Measurements from ENCODE around the gene MAPKAPK2.

The MAPKAPK2 gene

DNA sequence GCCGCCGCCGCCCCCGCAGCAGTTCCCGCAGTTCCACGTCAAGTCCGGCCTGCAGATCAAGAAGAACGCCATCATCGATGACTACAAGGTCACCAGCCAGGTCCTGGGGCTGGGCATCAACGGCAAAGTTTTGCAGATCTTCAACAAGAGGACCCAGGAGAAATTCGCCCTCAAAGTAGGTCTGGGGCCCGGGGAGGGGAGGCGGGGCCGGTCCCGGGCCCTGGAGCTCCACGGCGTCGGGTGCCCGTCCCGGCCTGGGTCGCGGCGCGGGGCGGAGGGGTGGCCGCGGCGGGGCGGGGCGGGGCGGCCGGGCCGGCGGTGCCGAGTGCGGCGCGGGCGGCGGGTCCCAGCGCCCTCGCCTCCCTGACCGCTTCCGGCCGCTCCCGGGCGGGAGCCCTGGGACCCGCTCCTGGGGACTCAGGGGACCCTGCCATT, 646 bp downstream of the MAPKAPK2 start:
- no peak for DNase-seq

DNA sequence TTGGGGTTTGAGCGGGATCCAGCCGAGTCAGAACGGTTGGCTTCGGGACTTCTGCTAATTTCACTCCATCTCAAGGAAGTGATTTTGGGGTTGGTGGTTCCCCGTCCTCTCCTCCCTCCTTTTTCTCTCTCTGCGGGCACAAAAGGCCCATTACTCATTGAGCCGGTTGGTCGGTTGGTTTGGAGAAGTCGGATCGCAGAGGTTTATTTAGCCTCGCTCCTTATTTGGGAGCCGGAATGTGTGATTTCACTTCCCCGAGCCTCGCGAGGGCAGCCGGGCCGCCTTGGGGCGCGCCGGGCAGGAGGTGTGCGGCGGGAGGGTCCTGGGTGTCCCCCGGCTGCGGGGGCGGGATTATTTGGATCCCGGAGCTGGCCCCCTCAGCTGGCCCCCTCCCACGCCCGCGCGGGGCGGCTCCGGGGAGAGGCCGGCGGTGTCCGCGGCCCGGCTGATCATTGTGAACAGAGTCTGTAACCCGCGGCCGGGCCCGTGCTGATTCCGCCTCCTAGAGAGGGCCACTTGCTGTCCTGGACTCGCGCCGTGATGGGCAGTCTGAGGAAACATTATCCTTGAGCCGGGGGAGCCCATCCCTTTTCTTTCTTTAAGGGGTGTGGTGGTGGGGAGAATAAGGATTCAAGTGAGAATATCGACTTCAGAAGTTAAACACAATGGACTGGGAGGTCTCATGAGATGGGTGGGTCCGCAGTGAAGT, 1.2 kb downstream of the MAPKAPK2 start:
- peak; percentile 59 for DNase-seq

DNA sequence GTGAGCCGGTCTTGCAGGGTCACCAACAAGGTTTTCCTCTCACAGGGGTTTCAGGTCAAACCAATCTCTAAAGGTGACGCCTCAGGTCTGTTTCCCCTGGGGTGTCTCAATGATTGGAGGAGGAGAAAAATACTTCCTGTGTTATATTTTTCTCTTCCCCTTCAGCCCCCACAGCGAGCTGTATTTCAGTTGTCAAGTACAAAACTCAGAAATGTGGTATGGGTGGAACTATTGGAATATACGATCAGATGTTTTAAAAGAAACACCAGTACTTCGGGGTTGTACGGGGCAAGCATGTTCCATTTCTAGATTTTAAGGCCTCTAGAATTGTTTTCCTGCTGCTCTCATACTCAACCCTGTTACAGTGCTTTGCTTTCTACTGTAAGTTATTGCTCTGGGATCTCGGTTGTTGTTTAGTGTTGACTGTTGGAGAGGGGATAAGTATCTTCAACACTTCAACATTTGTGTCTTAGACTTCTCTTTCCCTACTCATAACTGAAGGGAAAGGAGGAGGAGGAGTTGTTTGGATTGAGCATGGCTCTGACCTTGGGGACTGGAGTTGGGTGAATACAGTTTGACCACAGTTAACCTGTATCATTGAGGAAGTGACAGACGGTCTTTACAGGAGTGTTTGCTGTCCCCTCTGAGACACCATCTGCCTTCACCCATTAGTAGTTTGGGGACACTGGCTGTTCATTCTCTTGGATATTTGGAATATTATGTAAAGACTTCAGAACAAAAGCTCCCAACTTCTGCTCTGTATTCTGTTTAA, 2.0 kb downstream of the MAPKAPK2 start:
- DNase-seq, result peak; percentile 38

- no peak for DNase-seq
Observed at GRCh38 chr1:206687251-206687914, 2.7 kb downstream of the MAPKAPK2 start.

DNA sequence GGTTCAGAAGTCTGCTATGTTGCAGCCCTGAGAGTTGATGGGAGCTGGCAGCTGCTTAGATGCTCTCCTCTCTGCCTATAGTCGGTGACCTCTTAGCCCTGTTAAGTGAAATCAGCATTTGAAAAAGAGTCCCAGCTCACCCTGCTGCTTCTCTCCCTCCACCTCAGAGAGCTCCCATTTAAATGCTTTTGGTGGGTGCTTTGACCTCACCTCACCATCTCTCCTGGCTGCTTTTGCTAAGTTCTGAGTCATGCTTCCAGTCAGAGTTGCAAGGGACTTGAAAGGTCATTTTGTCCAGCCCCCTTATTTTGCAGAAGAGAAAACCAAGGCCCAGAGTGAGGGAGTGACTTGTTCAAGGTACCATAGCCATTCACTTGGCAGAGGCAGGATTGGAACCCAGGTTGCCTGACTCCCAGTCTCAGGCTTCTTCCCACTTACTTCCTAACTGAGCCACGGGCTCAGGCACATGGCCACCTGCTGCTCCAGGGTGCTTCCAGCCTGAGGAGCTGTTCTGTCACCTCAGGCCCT, 3.3 kb downstream of the MAPKAPK2 start:
- no peak for DNase-seq

GRCh38 chr1:206690516-206690915, 5.8 kb downstream of the MAPKAPK2 start:
- no peak for DNase-seq

DNA sequence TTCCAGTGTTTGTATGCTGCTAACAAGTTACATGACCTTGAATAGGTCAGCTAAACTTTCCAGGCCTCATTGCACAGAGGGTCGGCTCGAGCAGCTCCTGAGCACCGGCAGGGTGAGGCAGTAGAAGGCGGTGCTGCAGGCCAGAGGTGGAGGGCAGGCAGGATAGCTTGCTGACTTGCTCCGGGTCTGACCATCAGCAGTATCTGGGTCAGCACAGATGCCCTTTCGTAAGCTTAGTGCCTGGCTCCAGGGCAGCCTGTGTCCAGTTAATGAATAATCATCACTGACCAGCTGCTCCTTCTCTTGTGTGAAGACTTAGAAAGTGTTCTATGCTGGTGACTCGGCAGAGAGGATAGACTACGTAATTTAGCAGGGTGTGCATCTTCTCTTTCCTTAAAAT, 6.9 kb downstream of the MAPKAPK2 start:
- DNase-seq, result no peak

DNA sequence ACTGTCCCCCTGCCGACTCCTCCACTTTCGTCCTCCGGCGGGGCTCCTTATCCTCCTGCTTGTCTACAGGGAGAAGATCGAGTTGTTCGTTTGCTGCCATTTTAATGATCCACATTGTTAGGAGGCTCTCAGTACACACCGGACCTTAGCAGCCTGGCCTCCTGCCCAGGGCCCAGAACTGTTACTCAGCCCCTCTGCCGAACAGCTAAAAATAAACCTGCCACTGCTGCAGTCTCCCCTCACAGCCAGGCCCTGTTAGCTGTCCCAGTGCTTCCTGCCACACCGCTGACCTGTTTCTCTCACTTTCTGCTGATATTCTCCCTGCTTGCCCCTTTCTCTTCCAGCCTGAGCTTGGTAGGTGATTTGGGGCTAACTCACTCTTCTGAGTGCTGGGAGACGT, 8.3 kb downstream of the MAPKAPK2 start:
- no peak for DNase-seq

- DNase-seq, result no peak
Observed at GRCh38 chr1:206693592-206693991, 8.9 kb downstream of the MAPKAPK2 start.

- no peak for DNase-seq
Observed at GRCh38 chr1:206694171-206695124, 9.7 kb downstream of the MAPKAPK2 start.

GRCh38 chr1:206695733-206696132, 11.0 kb downstream of the MAPKAPK2 start:
- DNase-seq, result no peak

DNA sequence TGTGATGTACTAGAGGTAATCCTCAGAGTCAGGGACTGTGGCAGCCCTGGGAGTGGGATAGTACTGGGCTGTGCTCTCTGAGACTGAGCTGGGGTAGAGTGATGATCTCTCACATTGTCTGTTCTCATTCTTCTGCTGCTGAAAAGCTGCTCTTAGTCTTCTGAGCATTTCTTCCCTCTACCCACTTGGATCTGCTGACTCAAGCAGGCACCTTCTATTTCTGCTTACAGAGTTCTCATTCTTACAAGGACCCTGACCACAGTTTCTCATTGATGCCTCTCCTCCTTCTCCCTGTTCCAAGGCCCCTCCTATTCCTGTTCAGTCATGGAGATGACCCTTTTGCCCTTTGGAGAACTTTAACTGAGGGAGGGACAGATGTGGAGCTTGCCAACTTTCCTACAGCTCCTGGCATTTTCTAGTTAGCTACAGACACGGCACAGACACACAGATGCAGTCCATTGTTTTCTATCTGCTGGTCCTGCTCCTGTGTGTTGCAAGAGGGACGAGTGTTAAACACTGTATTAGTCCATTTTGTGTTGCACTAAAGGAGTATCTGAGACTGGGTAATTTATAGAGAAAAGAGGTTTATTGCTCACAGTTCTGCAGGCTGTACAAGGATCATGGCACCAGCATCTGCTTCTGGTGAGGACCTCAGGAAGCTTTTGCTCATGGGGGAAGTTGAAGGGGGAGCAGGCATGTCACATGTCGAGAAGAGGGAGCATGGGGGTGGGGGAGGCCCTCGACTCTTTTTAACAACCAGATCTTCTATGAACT, 12.3 kb downstream of the MAPKAPK2 start:
- no peak for DNase-seq

DNA sequence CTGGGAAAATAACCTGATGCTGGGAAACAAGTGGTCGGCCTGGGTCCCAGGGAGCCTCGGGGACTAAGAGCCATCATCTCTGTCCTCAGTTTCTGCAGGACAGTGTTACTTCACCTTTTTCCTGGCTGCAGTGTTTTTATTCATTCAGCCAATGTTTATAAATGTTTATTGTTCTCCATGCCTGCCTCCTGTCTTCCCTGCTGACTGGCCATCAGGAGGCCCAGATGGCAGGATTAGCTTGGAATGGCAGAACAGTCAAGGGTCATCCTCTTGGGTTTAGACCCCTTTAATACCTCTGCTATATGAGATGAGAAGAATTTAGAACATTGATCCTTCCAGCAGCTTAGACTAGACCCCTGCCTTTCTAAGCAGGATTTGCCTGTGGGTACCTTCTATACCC, 13.3 kb downstream of the MAPKAPK2 start:
- DNase-seq, result no peak

DNA sequence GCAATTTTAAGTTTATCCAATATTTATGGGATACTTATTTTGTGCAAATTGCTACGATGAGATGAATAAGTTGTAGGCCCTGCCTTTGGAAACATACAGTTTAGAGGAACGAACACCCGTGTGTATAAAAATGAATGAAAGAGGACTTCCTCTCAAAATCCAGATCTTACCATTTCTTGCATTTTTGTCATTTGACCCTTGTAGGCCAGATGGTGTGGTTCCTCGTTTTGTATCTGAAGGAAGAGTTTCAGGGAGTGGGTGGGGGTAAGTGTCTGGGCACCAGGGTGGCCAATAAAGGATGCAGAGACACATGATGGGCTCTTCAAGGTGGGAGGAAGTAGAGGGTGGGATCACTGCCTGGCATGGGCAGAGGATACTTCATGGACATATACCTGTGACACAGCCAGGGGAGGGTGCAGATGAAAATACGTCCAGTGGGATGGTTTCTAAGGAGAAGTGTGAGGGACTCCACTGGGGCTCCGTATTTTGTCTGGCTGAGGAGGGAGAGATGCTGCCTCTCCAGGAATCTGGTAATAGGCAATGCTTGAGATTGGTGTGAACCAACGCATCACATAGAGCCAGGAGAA, 14.4 kb downstream of the MAPKAPK2 start:
- DNase-seq, result no peak

DNA sequence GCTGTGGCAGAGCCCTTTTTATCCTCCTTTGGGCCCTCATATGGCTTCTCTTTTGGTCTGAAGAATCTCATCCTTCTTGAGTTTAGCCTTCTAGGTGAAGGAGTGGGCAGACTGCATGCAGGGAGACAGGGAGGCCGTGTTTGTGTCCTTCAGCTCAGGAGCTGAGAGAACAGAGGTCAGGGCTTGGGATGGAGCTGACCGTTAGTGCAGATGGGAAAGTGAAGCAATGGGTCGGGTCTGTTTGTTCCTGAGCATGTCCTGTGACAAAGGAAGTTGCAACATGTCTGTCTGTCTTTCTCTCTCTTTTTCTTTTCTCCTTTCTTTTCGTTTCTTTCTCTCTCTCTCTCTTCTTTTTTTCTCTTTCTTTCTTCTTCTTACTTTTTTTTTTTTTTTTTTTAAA, 14.9 kb downstream of the MAPKAPK2 start:
- DNase-seq, result no peak

GRCh38 chr1:206700445-206701036, 15.8 kb downstream of the MAPKAPK2 start:
- no peak for DNase-seq

- no peak for DNase-seq
Observed at GRCh38 chr1:206702260-206702659, 17.6 kb downstream of the MAPKAPK2 start.

DNA sequence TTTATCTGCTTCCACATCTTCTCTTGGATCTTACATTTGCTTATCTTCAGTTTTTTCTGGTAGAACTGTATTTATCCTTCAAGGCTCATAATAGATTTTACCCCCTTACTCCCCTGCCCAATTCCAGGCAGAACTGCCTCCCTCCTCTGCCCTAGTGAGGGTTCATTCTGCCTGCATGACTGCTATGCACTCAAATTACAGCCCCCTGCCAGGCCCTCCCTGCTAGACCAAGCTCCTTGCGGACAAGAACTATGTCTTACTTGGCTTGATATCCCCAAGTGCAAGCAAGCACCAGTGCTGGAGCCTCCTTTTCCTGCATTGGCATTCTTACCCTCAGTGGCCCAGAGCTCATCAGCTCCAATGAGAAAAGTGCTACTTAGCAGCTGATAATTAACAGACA, 18.1 kb downstream of the MAPKAPK2 start:
- DNase-seq, result no peak

- DNase-seq, result peak; percentile 77
Observed at GRCh38 chr1:206703661-206704060, 19.0 kb downstream of the MAPKAPK2 start.

DNA sequence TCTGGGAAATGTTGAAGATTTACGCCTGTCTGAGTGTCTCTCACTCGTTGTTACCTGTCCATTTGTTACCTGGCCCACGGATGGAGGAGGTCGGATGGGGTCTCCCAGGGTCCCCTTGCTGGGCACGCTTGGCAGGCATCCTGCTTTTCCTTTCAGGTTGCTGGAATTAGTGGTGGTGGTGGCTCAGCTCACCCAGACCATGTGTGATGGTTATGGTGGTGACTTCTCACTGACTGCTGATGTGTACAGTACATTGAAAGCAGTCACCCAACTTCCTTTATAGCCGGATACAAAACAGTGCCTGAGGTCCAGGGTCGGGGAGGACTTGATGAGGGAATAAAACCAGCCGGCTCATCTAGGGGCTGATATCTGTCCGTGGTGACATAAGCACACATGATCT, 19.5 kb downstream of the MAPKAPK2 start:
- no peak for DNase-seq

GRCh38 chr1:206705191-206705590, 20.5 kb downstream of the MAPKAPK2 start:
- no peak for DNase-seq

Data from central memory CD4-positive, alpha-beta T cell (primary cell).